ENCODE measurements around the gene TTLL5. TPM values are rescaled to one million over a fixed set of nuclear protein-coding genes. Genes with fewer than 3 reads are reported as not detected.

TTLL5 gene
- total RNA-seq, 1 experiment from 2014 or later = 15.2 TPM

- no peak for DNase-seq (ENCODE audit: extremely low read depth, low read depth)
These were observed 71.8 kb downstream of the TTLL5 start for GRCh38 chr14:75732888-75733287.

GRCh38 chr14:75734854-75735253, 73.8 kb downstream of the TTLL5 start:
- DNase-seq (ENCODE audit: extremely low read depth, low read depth) = no peak

- no peak for DNase-seq (ENCODE audit: extremely low read depth, low read depth)
These were observed 75.9 kb downstream of the TTLL5 start for GRCh38 chr14:75736845-75737485.

GRCh38 chr14:75738192-75738591, 77.1 kb downstream of the TTLL5 start:
- peak; percentile 58 for DNase-seq (ENCODE audit: extremely low read depth, low read depth)

- DNase-seq (ENCODE audit: extremely low read depth, low read depth) = no peak
These were observed 81.8 kb downstream of the TTLL5 start for GRCh38 chr14:75742867-75743266.

GRCh38 chr14:75747899-75748298, 86.9 kb downstream of the TTLL5 start:
- DNase-seq (ENCODE audit: extremely low read depth, low read depth) = no peak

- DNase-seq (ENCODE audit: extremely low read depth, low read depth) = no peak
These were observed 87.3 kb downstream of the TTLL5 start for GRCh38 chr14:75748336-75748735.

GRCh38 chr14:75751296-75751695, 90.2 kb downstream of the TTLL5 start:
- no peak for DNase-seq (ENCODE audit: extremely low read depth, low read depth)

- no peak for DNase-seq (ENCODE audit: extremely low read depth, low read depth)
These were observed 91.0 kb downstream of the TTLL5 start for GRCh38 chr14:75752086-75752485.

- no peak for DNase-seq (ENCODE audit: extremely low read depth, low read depth)
These were observed 92.0 kb downstream of the TTLL5 start for GRCh38 chr14:75752907-75753594.

GRCh38 chr14:75753696-75754095, 92.7 kb downstream of the TTLL5 start:
- DNase-seq (ENCODE audit: extremely low read depth, low read depth) = no peak

GRCh38 chr14:75757644-75758402, 96.8 kb downstream of the TTLL5 start:
- DNase-seq (ENCODE audit: extremely low read depth, low read depth) = no peak

GRCh38 chr14:75764020-75764419, 103.0 kb downstream of the TTLL5 start:
- no peak for DNase-seq (ENCODE audit: extremely low read depth, low read depth)

- DNase-seq (ENCODE audit: extremely low read depth, low read depth) = no peak
These were observed 108.1 kb downstream of the TTLL5 start for GRCh38 chr14:75769047-75769685.

GRCh38 chr14:75770635-75771034, 109.6 kb downstream of the TTLL5 start:
- DNase-seq (ENCODE audit: extremely low read depth, low read depth) = no peak

GRCh38 chr14:75771595-75771994, 110.5 kb downstream of the TTLL5 start:
- DNase-seq (ENCODE audit: extremely low read depth, low read depth) = no peak

- DNase-seq (ENCODE audit: extremely low read depth, low read depth) = no peak
These were observed 112.0 kb downstream of the TTLL5 start for GRCh38 chr14:75773046-75773445.

- DNase-seq (ENCODE audit: extremely low read depth, low read depth) = no peak
These were observed 120.0 kb downstream of the TTLL5 start for GRCh38 chr14:75781096-75781495.

- DNase-seq (ENCODE audit: extremely low read depth, low read depth) = no peak
These were observed 122.1 kb downstream of the TTLL5 start for GRCh38 chr14:75783184-75783583.

GRCh38 chr14:75783602-75784313, 122.7 kb downstream of the TTLL5 start:
- no peak for DNase-seq (ENCODE audit: extremely low read depth, low read depth)

GRCh38 chr14:75784314-75784686, 123.3 kb downstream of the TTLL5 start:
- DNase-seq (ENCODE audit: extremely low read depth, low read depth) = no peak
